Measurements from ENCODE around the gene GLUD2.
"Not testable (repeated sequence)": the region's sequence is repeated elsewhere in the genome, so short reads cannot be mapped to it uniquely, and the experiment has no call there.

Gene GLUD2

DNA sequence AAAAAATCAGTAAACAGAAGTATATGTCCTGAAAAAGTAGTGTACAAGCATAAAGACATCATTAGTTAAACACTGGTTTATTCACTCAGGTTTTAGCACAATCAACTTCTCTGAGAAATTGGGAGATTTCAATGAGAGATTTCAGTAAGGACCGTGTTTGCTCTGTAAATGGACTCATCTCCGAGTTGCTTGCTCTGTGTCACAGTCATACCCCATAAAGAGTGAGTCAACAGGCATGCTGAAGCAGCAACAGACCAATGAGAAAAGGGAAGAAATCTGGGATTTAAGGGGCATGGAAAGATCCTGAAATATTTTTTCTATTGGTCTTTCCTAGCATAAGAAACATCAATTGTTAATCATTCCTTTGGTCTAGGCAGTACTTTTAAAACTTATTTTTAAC is 4.7 kb downstream of the GLUD2 start:
- H3K9ac ChIP-seq (ENCODE audit: low read depth, low read length, poor library complexity, severe bottlenecking) = no peak overlapping the region
- no peaks in the 10 kb centered on the region for H3K4me1 ChIP-seq (ENCODE audit: insufficient read depth, low read length, poor library complexity, severe bottlenecking)
- no peaks in the 10 kb centered on the region for H3K36me3 ChIP-seq (ENCODE audit: insufficient read depth, low read length)
- H3K9me3 ChIP-seq (ENCODE audit: insufficient read depth, low read depth, low read length) = no peaks in the 10 kb centered on the region
- no peaks in the 10 kb centered on the region for H3K9me2 ChIP-seq (replicated peaks; ENCODE audit: low read depth, low read length)
- H3K79me2 ChIP-seq (ENCODE audit: insufficient read depth, low read length) = no peaks in the 10 kb centered on the region
- no peaks in the 10 kb centered on the region for H3F3A ChIP-seq (ENCODE audit: low read depth)
- H3K27me3 ChIP-seq (ENCODE audit: insufficient read depth, low read length, poor library complexity, severe bottlenecking) = no peaks in the 10 kb centered on the region
- H3K4me2 ChIP-seq (ENCODE audit: low read depth, low read length, poor library complexity, severe bottlenecking) = no peak overlapping the region
- no peaks in the 10 kb centered on the region for H4K20me1 ChIP-seq (ENCODE audit: insufficient read depth, low read length, poor library complexity, severe bottlenecking)
- H2AFZ ChIP-seq (ENCODE audit: low read length) = no peak overlapping the region
- no peak overlapping the region for H3K4me3 ChIP-seq (ENCODE audit: low read length, poor library complexity, severe bottlenecking)
- TF ChIP-seq, protein P1, sequence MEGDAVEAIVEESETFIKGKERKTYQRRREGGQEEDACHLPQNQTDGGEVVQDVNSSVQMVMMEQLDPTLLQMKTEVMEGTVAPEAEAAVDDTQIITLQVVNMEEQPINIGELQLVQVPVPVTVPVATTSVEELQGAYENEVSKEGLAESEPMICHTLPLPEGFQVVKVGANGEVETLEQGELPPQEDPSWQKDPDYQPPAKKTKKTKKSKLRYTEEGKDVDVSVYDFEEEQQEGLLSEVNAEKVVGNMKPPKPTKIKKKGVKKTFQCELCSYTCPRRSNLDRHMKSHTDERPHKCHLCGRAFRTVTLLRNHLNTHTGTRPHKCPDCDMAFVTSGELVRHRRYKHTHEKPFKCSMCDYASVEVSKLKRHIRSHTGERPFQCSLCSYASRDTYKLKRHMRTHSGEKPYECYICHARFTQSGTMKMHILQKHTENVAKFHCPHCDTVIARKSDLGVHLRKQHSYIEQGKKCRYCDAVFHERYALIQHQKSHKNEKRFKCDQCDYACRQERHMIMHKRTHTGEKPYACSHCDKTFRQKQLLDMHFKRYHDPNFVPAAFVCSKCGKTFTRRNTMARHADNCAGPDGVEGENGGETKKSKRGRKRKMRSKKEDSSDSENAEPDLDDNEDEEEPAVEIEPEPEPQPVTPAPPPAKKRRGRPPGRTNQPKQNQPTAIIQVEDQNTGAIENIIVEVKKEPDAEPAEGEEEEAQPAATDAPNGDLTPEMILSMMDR (conservative IDR thresholded peaks at IDR 0.05; ENCODE audit: low read length) = no peak
- TF ChIP-seq EZH2phosphoT487 (IDR thresholded peaks at IDR 0.05; ENCODE audit: borderline replicate concordance) = no peak

DNA sequence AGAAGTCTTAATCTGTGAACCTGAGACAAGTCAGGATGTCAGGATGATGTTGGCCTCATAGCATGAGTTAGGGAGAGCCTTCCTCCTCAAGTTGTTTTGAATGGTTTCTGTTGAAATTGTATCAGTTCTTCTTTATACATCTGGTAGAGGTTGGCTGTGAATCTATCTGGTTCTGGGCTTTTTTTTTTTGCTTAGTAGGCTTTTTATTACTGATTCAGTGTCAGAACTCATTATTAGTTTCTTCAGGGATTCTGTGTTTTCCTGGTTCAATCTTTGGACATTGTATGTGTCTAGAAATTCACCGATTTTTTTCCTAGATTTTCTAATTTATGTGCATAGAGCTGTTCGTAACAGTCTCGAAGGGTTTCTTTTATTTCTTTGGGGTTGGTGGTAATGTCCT is 14.9 kb downstream of the GLUD2 start:
- TF ChIP-seq EZH2phosphoT487 (IDR thresholded peaks at IDR 0.05; ENCODE audit: borderline replicate concordance) = no peak
- TF ChIP-seq, protein P1 (conservative IDR thresholded peaks at IDR 0.05; ENCODE audit: low read length) = no peak
- Histone ChIP-seq H3K4me1 (ENCODE audit: insufficient read depth, low read length, poor library complexity, severe bottlenecking) (no peaks in the 10 kb centered on the region), H3K9ac (ENCODE audit: low read depth, low read length, poor library complexity, severe bottlenecking) (no peak overlapping the region), H4K20me1 (ENCODE audit: insufficient read depth, low read length, poor library complexity, severe bottlenecking) (no peaks in the 10 kb centered on the region), H3F3A (ENCODE audit: low read depth) (no peaks in the 10 kb centered on the region), H3K36me3 (ENCODE audit: insufficient read depth, low read length) (no peaks in the 10 kb centered on the region), H3K27me3 (ENCODE audit: insufficient read depth, low read length, poor library complexity, severe bottlenecking) (no peaks in the 10 kb centered on the region), H3K4me2 (ENCODE audit: low read depth, low read length, poor library complexity, severe bottlenecking) (no peak overlapping the region), H2AFZ (ENCODE audit: low read length) (no peak overlapping the region), H3K4me3 (ENCODE audit: low read length, poor library complexity, severe bottlenecking) (no peak overlapping the region), H3K79me2 (ENCODE audit: insufficient read depth, low read length) (no peaks in the 10 kb centered on the region), H3K9me3 (ENCODE audit: insufficient read depth, low read depth, low read length) (no peaks in the 10 kb centered on the region), H3K9me2 (replicated peaks; ENCODE audit: low read depth, low read length) (no peaks in the 10 kb centered on the region)

DNA sequence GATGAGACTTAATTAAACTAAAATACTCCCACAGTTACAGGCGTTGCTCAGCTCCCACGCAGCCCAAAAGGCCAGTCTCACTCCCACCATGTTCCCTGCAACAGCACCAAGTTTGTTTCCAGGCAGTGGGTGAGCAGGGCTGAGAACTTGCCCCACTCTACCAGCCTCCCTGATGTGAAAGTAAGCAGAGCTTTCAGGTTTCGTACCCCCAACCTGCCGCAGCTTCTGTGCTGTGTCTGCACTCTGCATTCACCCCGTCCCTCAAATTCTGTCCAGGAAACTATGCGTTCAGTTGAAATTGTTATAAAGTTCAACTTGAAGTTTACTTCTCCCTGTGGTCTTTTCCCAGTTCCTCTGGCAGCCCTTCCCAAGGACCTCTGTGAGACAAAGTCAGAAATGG is 17.2 kb downstream of the GLUD2 start:
- TF ChIP-seq, protein P1 (conservative IDR thresholded peaks at IDR 0.05; ENCODE audit: low read length) = no peak
- TF ChIP-seq EZH2phosphoT487 (IDR thresholded peaks at IDR 0.05; ENCODE audit: borderline replicate concordance) = no peak
- H3K79me2 ChIP-seq (ENCODE audit: insufficient read depth, low read length) = no peaks in the 10 kb centered on the region
- no peaks in the 10 kb centered on the region for H3K36me3 ChIP-seq (ENCODE audit: insufficient read depth, low read length)
- H4K20me1 ChIP-seq (ENCODE audit: insufficient read depth, low read length, poor library complexity, severe bottlenecking) = no peaks in the 10 kb centered on the region
- no peak overlapping the region for H3K9ac ChIP-seq (ENCODE audit: low read depth, low read length, poor library complexity, severe bottlenecking)
- H3K9me3 ChIP-seq (ENCODE audit: insufficient read depth, low read depth, low read length) = no peaks in the 10 kb centered on the region
- H3K9me2 ChIP-seq (replicated peaks; ENCODE audit: low read depth, low read length) = no peaks in the 10 kb centered on the region
- no peak overlapping the region for H2AFZ ChIP-seq (ENCODE audit: low read length)
- H3K4me1 ChIP-seq (ENCODE audit: insufficient read depth, low read length, poor library complexity, severe bottlenecking) = no peaks in the 10 kb centered on the region
- no peak overlapping the region for H3K4me3 ChIP-seq (ENCODE audit: low read length, poor library complexity, severe bottlenecking)
- H3K4me2 ChIP-seq (ENCODE audit: low read depth, low read length, poor library complexity, severe bottlenecking) = no peak overlapping the region
- H3F3A ChIP-seq (ENCODE audit: low read depth) = no peaks in the 10 kb centered on the region
- no peaks in the 10 kb centered on the region for H3K27me3 ChIP-seq (ENCODE audit: insufficient read depth, low read length, poor library complexity, severe bottlenecking)

DNA sequence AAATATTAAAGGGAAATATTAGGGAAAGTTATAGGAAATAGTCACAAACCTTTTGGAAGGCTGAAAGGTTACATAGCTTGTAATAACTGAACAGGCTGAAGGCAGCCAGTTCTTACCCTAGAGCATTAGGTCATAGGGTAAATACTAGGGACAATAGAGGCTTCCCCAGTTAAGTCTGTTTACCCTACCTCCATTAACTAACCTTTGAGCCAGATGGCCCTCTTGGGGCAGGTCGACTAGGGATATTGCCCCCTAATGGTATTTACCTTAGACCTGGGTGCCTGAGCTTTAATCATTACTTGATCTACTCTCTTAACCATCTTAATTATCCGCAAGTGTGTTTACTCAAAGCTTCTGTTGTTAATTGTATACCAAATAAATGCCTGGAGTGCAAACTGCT is 36.8 kb downstream of the GLUD2 start:
- H3F3A ChIP-seq (ENCODE audit: low read depth); H3K27me3 ChIP-seq (ENCODE audit: insufficient read depth, low read length, poor library complexity, severe bottlenecking); H3K9me3 ChIP-seq (ENCODE audit: insufficient read depth, low read depth, low read length); H3K4me2 ChIP-seq (ENCODE audit: low read depth, low read length, poor library complexity, severe bottlenecking); H3K9me2 ChIP-seq (replicated peaks; ENCODE audit: low read depth, low read length); H3K9ac ChIP-seq (ENCODE audit: low read depth, low read length, poor library complexity, severe bottlenecking); H3K4me1 ChIP-seq (ENCODE audit: insufficient read depth, low read length, poor library complexity, severe bottlenecking); H2AFZ ChIP-seq (ENCODE audit: low read length); H4K20me1 ChIP-seq (ENCODE audit: insufficient read depth, low read length, poor library complexity, severe bottlenecking); H3K4me3 ChIP-seq (ENCODE audit: low read length, poor library complexity, severe bottlenecking); H3K79me2 ChIP-seq (ENCODE audit: insufficient read depth, low read length); H3K36me3 ChIP-seq (ENCODE audit: insufficient read depth, low read length): not testable (repeated sequence)
